ENCODE measurements around the gene SNCG.
A peak's percentile ranks its signal among the peaks of the same experiment; 100 is the strongest.
"Not testable (repeated sequence)": the region's sequence is repeated elsewhere in the genome, so short reads cannot be mapped to it uniquely, and the experiment has no call there.

SNCG gene

GRCh38 chr10:86944031-86944419 lies 14.4 kb upstream of the SNCG start:
- no peak for DNase-seq (ENCODE audit: low read depth, low spot score)
- no peak overlapping the region for H3K4me3 ChIP-seq (ENCODE audit: low read length)

GRCh38 chr10:86944471-86944870 lies 13.9 kb upstream of the SNCG start:
- no peak overlapping the region for H3K4me3 ChIP-seq (ENCODE audit: low read length)
- no peak for DNase-seq (ENCODE audit: low read depth, low spot score)

GRCh38 chr10:86944907-86945306 lies 13.5 kb upstream of the SNCG start:
- H3K4me3 ChIP-seq (ENCODE audit: low read length), result no peak overlapping the region
- DNase-seq (ENCODE audit: low read depth, low spot score), result no peak

GRCh38 chr10:86945361-86946212 lies 12.8 kb upstream of the SNCG start:
- peak; percentile 84 for DNase-seq (ENCODE audit: low read depth, low spot score)
- no peak overlapping the region for H3K4me3 ChIP-seq (ENCODE audit: low read length)

- no peak overlapping the region for H3K4me3 ChIP-seq (ENCODE audit: low read length)
- DNase-seq (ENCODE audit: low read depth, low spot score), result no peak
Observed at GRCh38 chr10:86946213-86947155, 11.9 kb upstream of the SNCG start.

- DNase-seq (ENCODE audit: low read depth, low spot score); H3K4me3 ChIP-seq (ENCODE audit: low read length): not testable (repeated sequence)
Observed at GRCh38 chr10:86947806-86948205, 10.6 kb upstream of the SNCG start.

GRCh38 chr10:86950349-86950748 lies 8.1 kb upstream of the SNCG start:
- no peak overlapping the region for H3K4me3 ChIP-seq (ENCODE audit: low read length)
- peak; percentile 55 for DNase-seq (ENCODE audit: low read depth, low spot score)

- H3K4me3 ChIP-seq (ENCODE audit: low read length), result no peak overlapping the region
- no peak for DNase-seq (ENCODE audit: low read depth, low spot score)
Observed at GRCh38 chr10:86951184-86951761, 7.1 kb upstream of the SNCG start.

GRCh38 chr10:86952106-86952505 lies 6.3 kb upstream of the SNCG start:
- H3K4me3 ChIP-seq (ENCODE audit: low read length), result no peak overlapping the region
- no peak for DNase-seq (ENCODE audit: low read depth, low spot score)

- not testable (repeated sequence) for DNase-seq (ENCODE audit: low read depth, low spot score); H3K4me3 ChIP-seq (ENCODE audit: low read length)
Observed at GRCh38 chr10:86952697-86953096, 5.7 kb upstream of the SNCG start.

GRCh38 chr10:86953747-86954680 lies 4.4 kb upstream of the SNCG start:
- DNase-seq (ENCODE audit: low read depth, low spot score), result no peak

GRCh38 chr10:86954681-86955500 lies 3.5 kb upstream of the SNCG start:
- H3K4me3 ChIP-seq (ENCODE audit: low read length), result no peak overlapping the region
- DNase-seq (ENCODE audit: low read depth, low spot score), result no peak

More at GRCh38 chr10:86953747-86954680, 4.4 kb upstream of the SNCG start:
- no peak overlapping the region for H3K4me3 ChIP-seq (ENCODE audit: low read length)

GRCh38 chr10:86955501-86956194 lies 2.8 kb upstream of the SNCG start:
- no peak overlapping the region for H3K4me3 ChIP-seq (ENCODE audit: low read length)
- DNase-seq (ENCODE audit: low read depth, low spot score), result no peak

- H3K4me3 ChIP-seq (ENCODE audit: low read length), result no peak overlapping the region
- DNase-seq (ENCODE audit: low read depth, low spot score), result no peak
Observed at GRCh38 chr10:86956195-86956847, 2.1 kb upstream of the SNCG start.

GRCh38 chr10:86956848-86957448 lies 1.5 kb upstream of the SNCG start:
- H3K4me3 ChIP-seq (ENCODE audit: low read length), result no peak overlapping the region
- DNase-seq (ENCODE audit: low read depth, low spot score), result no peak

- H3K4me3 ChIP-seq (ENCODE audit: low read length), result no peak within 1 kb of the TSS
Observed at GRCh38 chr10:86957471-86958115, 806 bp upstream of the SNCG start, which contains the start of gene MMRN2. TSS of gene MMRN2 (minus strand) at chr10:86957615. CDS start at chr10:86957541, 74 bp downstream.

More at GRCh38 chr10:86957471-86958115, 806 bp upstream of the SNCG start, which contains the start of gene MMRN2:
- DNase-seq (ENCODE audit: low read depth, low spot score), result no peak

All from Jurkat, Clone E6-1 (cell line).